ENCODE results near the gene ARHGEF39.

DNA sequence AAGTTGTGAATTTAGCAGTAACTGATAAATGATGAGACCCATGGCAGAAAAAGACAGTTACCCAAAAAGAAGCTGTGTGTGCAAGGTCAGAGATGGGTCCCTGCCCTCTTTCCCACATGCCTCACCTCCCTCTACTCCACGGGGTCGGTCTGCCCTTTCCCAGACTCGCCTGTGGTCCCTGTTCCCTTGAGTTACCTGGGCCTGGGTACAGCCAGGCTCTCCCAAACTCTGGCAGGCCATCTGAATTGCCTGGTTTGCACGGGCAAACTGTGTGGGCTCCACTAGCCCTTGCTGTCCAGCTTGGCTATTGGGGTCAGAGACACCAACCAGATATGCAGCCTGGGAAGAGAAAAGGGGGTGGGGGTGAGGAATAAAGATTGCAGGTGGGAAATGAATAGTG lies 43.2 kb upstream of the ARHGEF39 start:
- TF ChIP-seq, protein P1, sequence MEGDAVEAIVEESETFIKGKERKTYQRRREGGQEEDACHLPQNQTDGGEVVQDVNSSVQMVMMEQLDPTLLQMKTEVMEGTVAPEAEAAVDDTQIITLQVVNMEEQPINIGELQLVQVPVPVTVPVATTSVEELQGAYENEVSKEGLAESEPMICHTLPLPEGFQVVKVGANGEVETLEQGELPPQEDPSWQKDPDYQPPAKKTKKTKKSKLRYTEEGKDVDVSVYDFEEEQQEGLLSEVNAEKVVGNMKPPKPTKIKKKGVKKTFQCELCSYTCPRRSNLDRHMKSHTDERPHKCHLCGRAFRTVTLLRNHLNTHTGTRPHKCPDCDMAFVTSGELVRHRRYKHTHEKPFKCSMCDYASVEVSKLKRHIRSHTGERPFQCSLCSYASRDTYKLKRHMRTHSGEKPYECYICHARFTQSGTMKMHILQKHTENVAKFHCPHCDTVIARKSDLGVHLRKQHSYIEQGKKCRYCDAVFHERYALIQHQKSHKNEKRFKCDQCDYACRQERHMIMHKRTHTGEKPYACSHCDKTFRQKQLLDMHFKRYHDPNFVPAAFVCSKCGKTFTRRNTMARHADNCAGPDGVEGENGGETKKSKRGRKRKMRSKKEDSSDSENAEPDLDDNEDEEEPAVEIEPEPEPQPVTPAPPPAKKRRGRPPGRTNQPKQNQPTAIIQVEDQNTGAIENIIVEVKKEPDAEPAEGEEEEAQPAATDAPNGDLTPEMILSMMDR (IDR thresholded peaks at IDR 0.05): no peak
- no peak for TF ChIP-seq POLR2A (IDR thresholded peaks at IDR 0.05)
